Stomach (tissue), 9 donors: Measurements from ENCODE around the gene GALNT18. TPM values are rescaled to one million over a fixed set of nuclear protein-coding genes. Genes with fewer than 3 reads are reported as not detected.

Experiments
- DNase-seq, 2 donors: peaks; one replicate each; pipeline versions ENCODE4 v3.0.0 to v3.0.0-alpha.2; 2013 to 2019
- H3K27ac ChIP-seq, 5 donors: fragments of 200-600 bp in 4 of 5; sonication (generic) in 4 of 5; one replicate each; pipeline ENCODE4 v1.5.1; 2013 to 2019; ENCODE audit warnings: mild to moderate bottlenecking in 1 of 5, moderate library complexity in 1 of 5
- H3K27me3 ChIP-seq, 3 donors: fragments of 200-600 bp; sonication (generic); one replicate each; pipeline ENCODE4 v1.5.1; 2017 to 2019; ENCODE audit warnings: mixed run types in 1 of 3
- H3K36me3 ChIP-seq, 4 donors: fragments of 200-600 bp; sonication (generic); 1 replicate in 3 of 4; 2 replicates in 1 of 4; pipeline ENCODE4 v1.5.1; 2016 to 2019
- H3K4me1 ChIP-seq, 4 donors: fragments of 200-600 bp; sonication (generic); one replicate each; pipeline ENCODE4 v1.5.1; 2016 to 2019
- H3K4me3 ChIP-seq, 4 donors: fragments of 200-600 bp; sonication (generic) in 3 of 4; one replicate each; pipeline ENCODE4 v1.5.1; 2016 to 2019; ENCODE audit warnings: mild to moderate bottlenecking in 1 of 4
- H3K9me3 ChIP-seq, 4 donors: fragments of 200-600 bp; sonication (generic); one replicate each; pipeline ENCODE4 v1.5.1; 2016 to 2019
- CTCF ChIP-seq, 7 experiments: fragments of 450-650 bp in 4 of 7; fragments of 200-600 bp in 3 of 7; sonication (generic) in 3 of 7; IDR thresholded peaks; one replicate each; pipeline ENCODE4 v1.5.1; 2016 to 2019; ENCODE audit warnings: antibody characterized with exemption in 7 of 7, control low read depth in 2 of 7, mild to moderate bottlenecking in 1 of 7
- EP300 ChIP-seq: sonication (generic); formaldehyde crosslinking; IDR thresholded peaks from one replicate; pipeline ENCODE4 v1.6.1; 2017; ENCODE audit warnings: antibody characterized with exemption
- POLR2A ChIP-seq, 4 donors: fragments of 450-650 bp; IDR thresholded peaks; one replicate each; pipeline ENCODE4 v1.6.1; 2016; ENCODE audit warnings: antibody characterized with exemption in 4 of 4, control low read depth in 2 of 4, mild to moderate bottlenecking in 1 of 4, moderate library complexity in 1 of 4
- POLR2AphosphoS5 ChIP-seq, 3 donors: sonication (generic); formaldehyde crosslinking; IDR thresholded peaks; one replicate each; pipeline ENCODE4 v1.6.1; 2016; ENCODE audit warnings: antibody characterized with exemption in 3 of 3
- WGBS, 5 donors: extraction: QIAGEN DNeasy Blood & Tissue Kit in 3 of 5; methylation state at CpG; one replicate each; pipeline versions ENCODE4 v1.1.5 to v1.1.7; 2013 to 2018; 5-methylcytosine and 5-hydroxymethylcytosine counted together
- intact Hi-C: fragments of 100-400 bp; cut with DNase I; formaldehyde crosslinking; loops from one replicate; pipeline ENCODE4 v1.15.1; 2023; ENCODE audit warnings: low total_unique reads
- polyA plus RNA-seq, 3 donors: library from polyadenylated mRNA; stranded (reverse); fragments of 200-250 nt; gene quantifications; one replicate each; pipeline ENCODE4 v1.2.3, GENCODE V29; 2013
- total RNA-seq, 5 donors: library from RNA; depleted of rRNA; stranded (reverse); fragments of >200 nt; gene quantifications; one replicate each; pipeline versions ENCODE4 v1.1.0 to v1.2.3, GENCODE V29; 2014 to 2016
- donor health status: healthy with polysubstance abuse.
- donor health status: Bipolar disorder and iron deficiency.
- donor health status: healthy.

Gene GALNT18
- total and polyA plus RNA-seq, 8 donors, result 0.58 to 16.1 (median 2.7) TPM

- no peaks in the 10 kb centered on the region for H3K27me3 ChIP-seq
- intact Hi-C loops, result no loop called here
- H3K36me3 ChIP-seq, result no peaks in the 10 kb centered on the region
- no peaks in the 10 kb centered on the region for H3K9me3 ChIP-seq
- H3K27ac ChIP-seq, result no peak overlapping the region
- DNase-seq, result no peak
- TF ChIP-seq POLR2A (IDR thresholded peaks at IDR 0.05), result no peak
- TF ChIP-seq EP300, result no peak
- TF ChIP-seq CTCF (IDR thresholded peaks at IDR 0.05), result no peak
- TF ChIP-seq POLR2AphosphoS5 (IDR thresholded peaks at IDR 0.05), result no peak
- H3K4me1 ChIP-seq, result no peaks in the 10 kb centered on the region
- no peak overlapping the region for H3K4me3 ChIP-seq
- whole genome bisulfite sequencing, 5 donors, result 34 to 52% (median 45%) methylated on average over 3 to 4 of the region's 4 CpGs
These were observed 368.3 kb downstream of the GALNT18 start for GRCh38 chr11:11253497-11253896.

- 75 to 80% (median 77%) methylated on average over 3 to 6 of the region's 6 CpGs for WGBS, 5 donors
- no peak overlapping the region for H3K4me3 ChIP-seq
- no peaks in the 10 kb centered on the region for H3K4me1 ChIP-seq
- TF ChIP-seq POLR2A (IDR thresholded peaks at IDR 0.05), result no peak
- no peaks in the 10 kb centered on the region for H3K27me3 ChIP-seq
- intact Hi-C loops, result no loop called here
- H3K27ac ChIP-seq, result no peak overlapping the region
- H3K36me3 ChIP-seq, result no peaks in the 10 kb centered on the region
- H3K9me3 ChIP-seq, result no peaks in the 10 kb centered on the region
- no peak for DNase-seq
These were observed 369.4 kb downstream of the GALNT18 start for GRCh38 chr11:11252403-11252802.

- 71 to 88% (median 75%) methylated on average over 4 of the region's 4 CpGs for WGBS, 5 donors
- DNase-seq, result no peak
- TF ChIP-seq CTCF (IDR thresholded peaks at IDR 0.05) (no peak), EP300 (no peak), POLR2AphosphoS5 (IDR thresholded peaks at IDR 0.05) (no peak), POLR2A (IDR thresholded peaks at IDR 0.05) (no peak)
- H3K36me3 ChIP-seq, result no peaks in the 10 kb centered on the region
- intact Hi-C loops, result no loop called here
- no peak overlapping the region for H3K27ac ChIP-seq
- no peaks in the 10 kb centered on the region for H3K4me1 ChIP-seq
- H3K27me3 ChIP-seq, result no peaks in the 10 kb centered on the region
- no peak overlapping the region for H3K4me3 ChIP-seq
- no peaks in the 10 kb centered on the region for H3K9me3 ChIP-seq
These were observed 370.3 kb downstream of the GALNT18 start for GRCh38 chr11:11251394-11251970.

- WGBS, 5 donors, result 36 to 73% (median 56%) methylated on average over 2 of the region's 2 CpGs
- no peak overlapping the region for H3K4me3 ChIP-seq
- H3K36me3 ChIP-seq, result no peaks in the 10 kb centered on the region
- H3K27ac ChIP-seq, result no peak overlapping the region
- H3K9me3 ChIP-seq, result no peaks in the 10 kb centered on the region
- TF ChIP-seq POLR2A (IDR thresholded peaks at IDR 0.05) (no peak), POLR2AphosphoS5 (IDR thresholded peaks at IDR 0.05) (no peak), EP300 (no peak), CTCF (IDR thresholded peaks at IDR 0.05) (no peak)
- DNase-seq, result no peak
- intact Hi-C loops, result no loop called here
- H3K4me1 ChIP-seq, result no peaks in the 10 kb centered on the region
- no peaks in the 10 kb centered on the region for H3K27me3 ChIP-seq
These were observed 371.3 kb downstream of the GALNT18 start for GRCh38 chr11:11250470-11250869.

GRCh38 chr11:11247576-11247975, 374.2 kb downstream of the GALNT18 start:
- Histone ChIP-seq H3K27me3 (no peaks in the 10 kb centered on the region), H3K4me3 (no peak overlapping the region), H3K36me3 (no peaks in the 10 kb centered on the region), H3K27ac (no peak overlapping the region), H3K4me1 (peaks cover 8 to 19% (median 13%) of the 10 kb centered on the region in 4 donors), H3K9me3 (no peaks in the 10 kb centered on the region)
- TF ChIP-seq EP300 (no peak), POLR2AphosphoS5 (IDR thresholded peaks at IDR 0.05) (no peak)
- 70 to 93% (median 78%) methylated on average over 2 of the region's 2 CpGs for WGBS, 5 donors
- intact Hi-C loops, result no loop called here
- DNase-seq, result no peak
